Cardiac muscle cell (in vitro differentiated cells and primary cell): ENCODE results near the gene NTRK1. TPM values are rescaled to one million over a fixed set of nuclear protein-coding genes. Genes with fewer than 3 reads are reported as not detected.

Experiments used
- DNase-seq, 2 donors: peaks; one replicate each; pipeline versions ENCODE4 v3.0.0 to v3.0.0-alpha.2; 2010 to 2017; ENCODE audit warnings: low read depth in 1 of 2, low spot score in 1 of 2
- H3K27ac ChIP-seq: fragments of 200-600 bp; sonication (generic); 2 replicates; pipeline ENCODE4 v1.5.1; 2016
- H3K27me3 ChIP-seq: fragments of 200-600 bp; sonication (generic); 2 replicates; pipeline ENCODE4 v1.6.0; 2016; ENCODE audit warnings: control low read depth
- H3K36me3 ChIP-seq: fragments of 200-600 bp; sonication (generic); 2 replicates; pipeline ENCODE4 v1.5.1; 2016; ENCODE audit warnings: control low read depth
- H3K4me1 ChIP-seq: fragments of 200-600 bp; sonication (generic); 2 replicates; pipeline ENCODE4 v1.8.1; 2017; ENCODE audit warnings: low read depth, mild to moderate bottlenecking, mixed run types
- H3K4me3 ChIP-seq: fragments of 200-600 bp; sonication (generic); 2 replicates; pipeline ENCODE4 v1.5.1; 2016; ENCODE audit warnings: mild to moderate bottlenecking
- H3K9me3 ChIP-seq: fragments of 200-600 bp; sonication (generic); 2 replicates; pipeline ENCODE4 v1.5.1; 2017; ENCODE audit warnings: low read depth, mild to moderate bottlenecking, control low read depth
- CTCF ChIP-seq: IDR thresholded peaks from 2 replicates; pipeline ENCODE4 v1.5.1; 2012; ENCODE audit warnings: low read depth, mild to moderate bottlenecking, low read length
- polyA plus RNA-seq: library from polyadenylated mRNA; unstranded; fragments of >200 nt; fragmentation: Nextera tagmentation; extraction: Ambion mirVana; gene quantifications from 2 replicates; pipeline ENCODE4 v1.2.1, GENCODE V29; 2016
- total RNA-seq: library from RNA; depleted of rRNA; stranded (reverse); fragments of >200 nt; gene quantifications from 2 replicates; pipeline ENCODE4 v1.2.3, GENCODE V29; 2016

The NTRK1 gene
- total and polyA plus RNA-seq, 2 experiments from 2014 or later = 2.4 to 3.6 TPM

DNA sequence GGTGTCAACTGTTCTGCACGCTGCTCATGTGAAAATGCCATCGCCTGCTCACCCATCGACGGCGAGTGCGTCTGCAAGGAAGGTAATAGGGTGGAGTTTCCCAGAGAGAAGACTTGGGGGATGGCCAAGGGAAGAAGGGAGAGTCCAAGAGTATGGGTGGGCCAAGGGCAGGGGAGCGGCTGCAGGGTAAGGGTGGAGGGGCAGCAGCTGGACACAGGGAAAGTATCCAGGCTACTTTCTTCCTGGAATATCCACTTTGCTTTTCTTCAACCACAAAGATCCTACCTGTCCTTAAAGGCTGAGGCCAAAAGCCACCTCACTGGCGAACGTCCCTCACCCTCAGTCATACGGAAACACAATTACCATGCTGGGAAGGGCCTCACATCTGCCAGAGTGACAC is 48.3 kb downstream of the NTRK1 start:
- no peaks in the 10 kb centered on the region for H3K27me3 ChIP-seq
- no peak overlapping the region for H3K27ac ChIP-seq
- H3K4me3 ChIP-seq = no peak overlapping the region
- H3K4me1 ChIP-seq = peaks cover 8% of the 10 kb centered on the region
- no peaks in the 10 kb centered on the region for H3K36me3 ChIP-seq
- no peak for DNase-seq
- no peaks in the 10 kb centered on the region for H3K9me3 ChIP-seq
- no peak for TF ChIP-seq CTCF

- H3K4me1 ChIP-seq = peaks cover 8% of the 10 kb centered on the region
These were observed 49.0 kb downstream of the NTRK1 start for GRCh38 chr1:156909671-156910070.

DNA sequence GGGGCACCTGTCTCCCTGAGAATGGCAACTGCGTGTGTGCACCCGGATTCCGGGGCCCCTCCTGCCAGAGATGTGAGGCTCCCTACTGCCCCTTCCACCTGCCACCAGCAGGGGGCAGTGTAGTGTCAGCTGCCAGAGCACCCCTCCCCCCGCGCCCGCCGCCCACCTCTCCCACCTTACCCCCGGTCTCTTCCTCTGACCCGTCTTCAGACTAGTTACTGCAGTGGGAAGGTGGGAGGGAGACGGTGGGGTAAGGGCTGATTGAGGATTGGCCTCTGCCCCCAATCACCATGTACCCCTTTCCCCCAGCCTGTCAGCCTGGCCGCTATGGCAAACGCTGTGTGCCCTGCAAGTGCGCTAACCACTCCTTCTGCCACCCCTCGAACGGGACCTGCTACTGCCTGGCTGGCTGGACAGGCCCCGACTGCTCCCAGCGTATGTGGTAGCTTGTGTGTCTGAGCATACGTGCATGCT is 49.7 kb downstream of the NTRK1 start:
- no peak overlapping the region for H3K27ac ChIP-seq
- no peaks in the 10 kb centered on the region for H3K27me3 ChIP-seq
- peaks cover 8% of the 10 kb centered on the region for H3K4me1 ChIP-seq
- no peak overlapping the region for H3K4me3 ChIP-seq
- DNase-seq = peak in 1 of 2 donors; percentile 62
- peak; percentile 72 for TF ChIP-seq CTCF
- no peaks in the 10 kb centered on the region for H3K36me3 ChIP-seq
- H3K9me3 ChIP-seq = no peaks in the 10 kb centered on the region

More at GRCh38 chr1:156909671-156910070, 49.0 kb downstream of the NTRK1 start:
- no peak for TF ChIP-seq CTCF
- no peak overlapping the region for H3K4me3 ChIP-seq
- H3K27ac ChIP-seq = no peak overlapping the region
- H3K36me3 ChIP-seq = no peaks in the 10 kb centered on the region
- H3K9me3 ChIP-seq = no peaks in the 10 kb centered on the region
- H3K27me3 ChIP-seq = no peaks in the 10 kb centered on the region
- no peak for DNase-seq

DNA sequence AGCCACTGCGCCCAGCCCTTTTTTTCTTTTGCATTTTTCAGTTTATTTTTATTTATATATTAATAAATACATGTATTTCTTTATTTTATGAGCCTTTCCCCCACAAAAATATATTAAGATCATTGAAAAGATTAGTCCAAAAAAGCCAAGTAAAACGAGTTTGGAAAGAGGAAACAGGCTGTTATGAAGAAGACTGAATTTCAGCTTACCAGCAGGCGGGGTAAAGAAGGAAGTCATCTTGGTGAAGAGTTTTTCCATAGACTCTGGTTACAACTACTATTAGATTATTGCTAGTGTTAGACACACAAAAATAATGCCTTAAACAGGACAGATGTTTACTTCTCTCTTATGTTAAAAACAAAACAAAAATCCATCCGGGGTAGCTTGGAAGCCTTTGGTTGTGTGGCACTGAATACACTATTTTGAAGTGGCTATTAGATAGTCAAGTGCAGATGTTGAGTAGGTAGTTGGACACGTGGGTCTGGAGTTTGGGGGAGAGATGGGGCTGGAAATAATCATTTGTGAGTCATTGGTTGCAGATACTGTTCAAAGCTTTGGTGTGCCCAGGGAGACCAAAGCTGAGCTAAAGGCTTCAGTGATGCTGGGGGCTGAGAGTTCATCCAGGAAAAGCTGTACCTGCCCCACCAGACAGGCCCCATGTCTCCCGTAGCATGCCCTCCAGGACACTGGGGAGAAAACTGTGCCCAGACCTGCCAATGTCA is 51.1 kb downstream of the NTRK1 start:
- no peaks in the 10 kb centered on the region for H3K36me3 ChIP-seq
- no peak for TF ChIP-seq CTCF
- no peaks in the 10 kb centered on the region for H3K9me3 ChIP-seq
- no peak for DNase-seq
- no peak overlapping the region for H3K4me3 ChIP-seq
- no peak overlapping the region for H3K27ac ChIP-seq
- no peaks in the 10 kb centered on the region for H3K27me3 ChIP-seq
- H3K4me1 ChIP-seq = peaks cover 8% of the 10 kb centered on the region

DNA sequence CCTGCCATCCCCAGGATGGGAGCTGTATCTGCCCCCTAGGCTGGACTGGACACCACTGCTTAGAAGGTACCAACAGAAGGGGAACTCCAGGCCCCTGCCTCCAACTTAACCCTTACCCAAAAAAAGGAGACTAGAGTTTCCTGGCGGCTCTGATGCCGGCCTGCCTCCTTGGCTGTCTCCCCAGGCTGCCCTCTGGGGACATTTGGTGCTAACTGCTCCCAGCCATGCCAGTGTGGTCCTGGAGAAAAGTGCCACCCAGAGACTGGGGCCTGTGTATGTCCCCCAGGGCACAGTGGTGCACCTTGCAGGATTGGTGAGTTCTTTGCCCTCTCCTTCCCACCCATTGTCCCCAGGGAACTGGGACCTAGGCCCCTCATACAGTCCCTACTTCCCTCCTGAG is 51.6 kb downstream of the NTRK1 start:
- H3K4me3 ChIP-seq = no peak overlapping the region
- H3K36me3 ChIP-seq = no peaks in the 10 kb centered on the region
- H3K27me3 ChIP-seq = peaks cover 1% of the 10 kb centered on the region
- no peak for DNase-seq
- no peaks in the 10 kb centered on the region for H3K9me3 ChIP-seq
- TF ChIP-seq CTCF = no peak
- H3K4me1 ChIP-seq = peaks cover 8% of the 10 kb centered on the region
- no peak overlapping the region for H3K27ac ChIP-seq
